Astrocyte of the cerebellum (primary cell): ENCODE measurements around the gene GNPDA2.

ENCODE experiments used
- DNase-seq: peaks from one replicate; pipeline ENCODE4 v3.0.0-alpha.2; 2011; ENCODE audit warnings: low read depth
- H3K4me3 ChIP-seq: 2 replicates; pipeline ENCODE4 v1.5.1; 2011; ENCODE audit warnings: mild to moderate bottlenecking, low read depth, low read length, moderate library complexity
- CTCF ChIP-seq: IDR thresholded peaks from 2 replicates; pipeline ENCODE4 v1.5.1; 2012; ENCODE audit warnings: low read length, low read depth, moderate library complexity, mild to moderate bottlenecking; ENCODE audit errors: missing control alignments
- in situ Hi-C: cut with HindIII; loops from 2 replicates; pipeline ENCODE4 v1.10.0; 2017; ENCODE audit warnings: low sequenced_read_pairs

Gene GNPDA2

GRCh38 chr4:44661940-44662622 is 64.3 kb downstream of the GNPDA2 start:
- no peak overlapping the region for H3K4me3 ChIP-seq
- TF ChIP-seq CTCF = no peak
- in situ Hi-C loops = no loop called here
- no peak for DNase-seq

GRCh38 chr4:44660396-44660795 is 66.0 kb downstream of the GNPDA2 start:
- in situ Hi-C loops = no loop called here
- DNase-seq = no peak
- no peak overlapping the region for H3K4me3 ChIP-seq
- no peak for TF ChIP-seq CTCF

GRCh38 chr4:44652002-44652401 is 74.4 kb downstream of the GNPDA2 start:
- TF ChIP-seq CTCF = no peak
- in situ Hi-C loops = no loop called here
- DNase-seq = no peak
- no peak overlapping the region for H3K4me3 ChIP-seq
